ENCODE results near the gene PARD3.

Gene PARD3

DNA sequence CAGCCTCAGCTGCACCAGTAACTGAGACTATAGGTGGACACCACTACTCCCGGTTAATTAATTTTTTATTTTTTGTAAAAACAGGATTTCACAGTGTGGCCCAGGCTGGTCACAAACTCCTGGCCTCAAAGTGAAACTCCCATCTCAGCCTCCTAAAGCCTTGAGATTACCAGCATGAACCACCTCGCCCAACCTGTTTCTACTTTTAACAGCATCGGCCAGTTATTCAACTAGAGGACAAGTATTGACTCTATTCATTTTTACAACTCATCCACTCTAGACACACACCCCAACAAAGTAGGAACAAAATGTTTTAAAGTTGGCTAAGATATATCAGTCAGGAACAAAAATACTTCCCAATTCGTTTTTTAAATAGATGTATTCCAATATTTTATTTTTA, 334.8 kb downstream of the PARD3 start:
- Histone ChIP-seq H2AFZ (ENCODE audit: low read length) (no peak overlapping the region), H3K36me3 (ENCODE audit: insufficient read depth, low read length) (no peaks in the 10 kb centered on the region), H3K4me2 (ENCODE audit: low read depth, low read length, poor library complexity, severe bottlenecking) (no peak overlapping the region), H3K9ac (ENCODE audit: low read depth, low read length, poor library complexity, severe bottlenecking) (no peak overlapping the region), H3K9me2 (replicated peaks; ENCODE audit: low read depth, low read length) (no peaks in the 10 kb centered on the region), H3K4me1 (ENCODE audit: insufficient read depth, low read length, poor library complexity, severe bottlenecking) (no peaks in the 10 kb centered on the region), H3K79me2 (ENCODE audit: insufficient read depth, low read length) (no peaks in the 10 kb centered on the region), H3K27me3 (ENCODE audit: insufficient read depth, low read length, poor library complexity, severe bottlenecking) (no peaks in the 10 kb centered on the region), H3K4me3 (ENCODE audit: low read length, poor library complexity, severe bottlenecking) (no peak overlapping the region), H3K9me3 (ENCODE audit: insufficient read depth, low read depth, low read length) (no peaks in the 10 kb centered on the region), H4K20me1 (ENCODE audit: insufficient read depth, low read length, poor library complexity, severe bottlenecking) (no peaks in the 10 kb centered on the region), H3F3A (ENCODE audit: low read depth) (no peaks in the 10 kb centered on the region)
- TF ChIP-seq, protein P1, sequence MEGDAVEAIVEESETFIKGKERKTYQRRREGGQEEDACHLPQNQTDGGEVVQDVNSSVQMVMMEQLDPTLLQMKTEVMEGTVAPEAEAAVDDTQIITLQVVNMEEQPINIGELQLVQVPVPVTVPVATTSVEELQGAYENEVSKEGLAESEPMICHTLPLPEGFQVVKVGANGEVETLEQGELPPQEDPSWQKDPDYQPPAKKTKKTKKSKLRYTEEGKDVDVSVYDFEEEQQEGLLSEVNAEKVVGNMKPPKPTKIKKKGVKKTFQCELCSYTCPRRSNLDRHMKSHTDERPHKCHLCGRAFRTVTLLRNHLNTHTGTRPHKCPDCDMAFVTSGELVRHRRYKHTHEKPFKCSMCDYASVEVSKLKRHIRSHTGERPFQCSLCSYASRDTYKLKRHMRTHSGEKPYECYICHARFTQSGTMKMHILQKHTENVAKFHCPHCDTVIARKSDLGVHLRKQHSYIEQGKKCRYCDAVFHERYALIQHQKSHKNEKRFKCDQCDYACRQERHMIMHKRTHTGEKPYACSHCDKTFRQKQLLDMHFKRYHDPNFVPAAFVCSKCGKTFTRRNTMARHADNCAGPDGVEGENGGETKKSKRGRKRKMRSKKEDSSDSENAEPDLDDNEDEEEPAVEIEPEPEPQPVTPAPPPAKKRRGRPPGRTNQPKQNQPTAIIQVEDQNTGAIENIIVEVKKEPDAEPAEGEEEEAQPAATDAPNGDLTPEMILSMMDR (conservative IDR thresholded peaks at IDR 0.05; ENCODE audit: low read length), result no peak

DNA sequence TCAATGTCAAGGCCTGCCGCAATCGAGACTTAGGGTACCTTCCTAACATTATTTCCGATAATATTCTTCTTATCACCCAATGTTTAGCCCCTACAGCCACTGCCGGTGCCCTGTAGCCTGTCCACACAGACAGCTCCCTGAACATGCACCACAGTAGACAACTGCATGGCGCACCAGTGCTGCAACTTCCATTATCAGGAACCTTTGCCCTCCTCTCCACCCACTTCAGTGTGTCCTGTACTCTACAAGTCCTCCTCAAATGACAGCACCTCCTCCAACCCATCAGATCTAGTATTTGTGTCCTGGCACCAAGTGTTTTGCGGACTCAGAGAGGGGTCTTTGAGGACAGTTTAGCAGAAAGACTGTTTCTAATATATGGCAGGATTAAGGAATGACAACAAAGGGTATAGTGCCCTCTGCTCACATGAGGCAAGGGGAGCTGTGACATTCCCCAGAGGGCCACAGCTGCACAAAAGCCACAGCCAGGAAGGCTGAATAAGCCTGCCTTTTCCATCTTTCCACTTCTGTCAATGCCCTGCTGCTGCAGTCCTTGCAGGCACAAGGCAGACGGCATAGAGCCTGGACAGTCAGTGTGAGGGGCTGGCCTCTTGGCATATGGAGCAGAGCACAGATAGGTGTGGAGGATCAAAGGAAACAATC, 335.4 kb downstream of the PARD3 start:
- no peaks in the 10 kb centered on the region for H3K9me2 ChIP-seq (replicated peaks; ENCODE audit: low read depth, low read length)
- H3F3A ChIP-seq (ENCODE audit: low read depth), result no peaks in the 10 kb centered on the region
- no peaks in the 10 kb centered on the region for H3K9me3 ChIP-seq (ENCODE audit: insufficient read depth, low read depth, low read length)
- no peaks in the 10 kb centered on the region for H3K27me3 ChIP-seq (ENCODE audit: insufficient read depth, low read length, poor library complexity, severe bottlenecking)
- no peak for TF ChIP-seq EZH2phosphoT487 (IDR thresholded peaks at IDR 0.05; ENCODE audit: borderline replicate concordance)
- TF ChIP-seq, protein P1 (conservative IDR thresholded peaks at IDR 0.05; ENCODE audit: low read length), result no peak
- no peaks in the 10 kb centered on the region for H3K4me1 ChIP-seq (ENCODE audit: insufficient read depth, low read length, poor library complexity, severe bottlenecking)
- H3K4me2 ChIP-seq (ENCODE audit: low read depth, low read length, poor library complexity, severe bottlenecking), result no peak overlapping the region
- H3K79me2 ChIP-seq (ENCODE audit: insufficient read depth, low read length), result no peaks in the 10 kb centered on the region
- H3K36me3 ChIP-seq (ENCODE audit: insufficient read depth, low read length), result no peaks in the 10 kb centered on the region
- H2AFZ ChIP-seq (ENCODE audit: low read length), result no peak overlapping the region
- H3K9ac ChIP-seq (ENCODE audit: low read depth, low read length, poor library complexity, severe bottlenecking), result no peak overlapping the region
- no peak overlapping the region for H3K4me3 ChIP-seq (ENCODE audit: low read length, poor library complexity, severe bottlenecking)
- no peaks in the 10 kb centered on the region for H4K20me1 ChIP-seq (ENCODE audit: insufficient read depth, low read length, poor library complexity, severe bottlenecking)

DNA sequence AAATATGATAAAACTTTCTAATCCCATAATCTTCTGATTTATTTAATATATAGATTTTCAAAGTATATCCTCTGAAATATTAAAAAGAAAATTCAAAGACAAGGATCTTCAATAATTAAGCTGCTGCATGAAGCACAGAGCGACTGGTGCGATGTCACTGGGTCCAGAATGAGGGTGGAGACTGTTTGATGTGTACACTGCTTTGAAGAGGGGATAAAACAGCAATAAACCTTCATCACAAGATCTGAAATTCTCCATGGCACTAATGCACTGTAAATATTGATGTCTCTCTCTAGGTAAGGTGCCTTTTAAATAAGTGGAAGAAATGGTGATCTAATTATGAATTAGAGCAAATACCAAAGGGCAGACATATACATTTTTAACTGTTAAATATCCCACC, 337.8 kb downstream of the PARD3 start:
- Histone ChIP-seq H3K9me3 (ENCODE audit: insufficient read depth, low read depth, low read length) (no peaks in the 10 kb centered on the region), H3K4me1 (ENCODE audit: insufficient read depth, low read length, poor library complexity, severe bottlenecking) (no peaks in the 10 kb centered on the region)

More for the DNA sequence above, 337.8 kb downstream of the PARD3 start:
- H3K79me2 ChIP-seq (ENCODE audit: insufficient read depth, low read length), result no peaks in the 10 kb centered on the region
- H3F3A ChIP-seq (ENCODE audit: low read depth), result no peaks in the 10 kb centered on the region
- no peak overlapping the region for H3K4me3 ChIP-seq (ENCODE audit: low read length, poor library complexity, severe bottlenecking)
- no peaks in the 10 kb centered on the region for H4K20me1 ChIP-seq (ENCODE audit: insufficient read depth, low read length, poor library complexity, severe bottlenecking)
- H3K4me2 ChIP-seq (ENCODE audit: low read depth, low read length, poor library complexity, severe bottlenecking), result no peak overlapping the region
- H3K9me2 ChIP-seq (replicated peaks; ENCODE audit: low read depth, low read length), result no peaks in the 10 kb centered on the region
- TF ChIP-seq EZH2phosphoT487 (IDR thresholded peaks at IDR 0.05; ENCODE audit: borderline replicate concordance), result no peak
- TF ChIP-seq, protein P1 (conservative IDR thresholded peaks at IDR 0.05; ENCODE audit: low read length), result no peak
- H3K36me3 ChIP-seq (ENCODE audit: insufficient read depth, low read length), result no peaks in the 10 kb centered on the region
- H2AFZ ChIP-seq (ENCODE audit: low read length), result no peak overlapping the region
- no peaks in the 10 kb centered on the region for H3K27me3 ChIP-seq (ENCODE audit: insufficient read depth, low read length, poor library complexity, severe bottlenecking)
- H3K9ac ChIP-seq (ENCODE audit: low read depth, low read length, poor library complexity, severe bottlenecking), result no peak overlapping the region

Data from Loucy (cell line).